ENCODE results near the gene ZNF784.

The ZNF784 gene

GRCh38 chr19:55655648-55656040 lies 31.3 kb upstream of the ZNF784 start:
- DNase-seq: no peak

GRCh38 chr19:55654868-55655647 lies 30.7 kb upstream of the ZNF784 start, which contains the start of gene U2AF2:
U2AF2 (plus strand) TSS chr19:55655035; CDS start chr19:55655105, 70 bp downstream.
- peak; percentile 90 for DNase-seq

GRCh38 chr19:55654323-55654867 lies 30.0 kb upstream of the ZNF784 start:
- DNase-seq: peak; percentile 99

- DNase-seq: peak; percentile 99
These were observed 29.4 kb upstream of the ZNF784 start for GRCh38 chr19:55653651-55654322.

- no peak for DNase-seq
These were observed 28.2 kb upstream of the ZNF784 start for GRCh38 chr19:55652311-55653128.

GRCh38 chr19:55651236-55651635 lies 26.9 kb upstream of the ZNF784 start:
- DNase-seq: no peak

- no peak for DNase-seq
These were observed 26.4 kb upstream of the ZNF784 start for GRCh38 chr19:55650602-55651230.

GRCh38 chr19:55650126-55650557 lies 25.8 kb upstream of the ZNF784 start:
- DNase-seq: no peak

GRCh38 chr19:55649268-55650125 lies 25.1 kb upstream of the ZNF784 start:
- DNase-seq: no peak

GRCh38 chr19:55648585-55649267 lies 24.4 kb upstream of the ZNF784 start:
- DNase-seq: no peak

- DNase-seq: peak; percentile 80
These were observed 23.6 kb upstream of the ZNF784 start, which contains the start of gene CCDC106 for GRCh38 chr19:55647732-55648584. CCDC106 (plus strand) TSS chr19:55648212; CDS start chr19:55649047, 835 bp downstream.

- DNase-seq: no peak
These were observed 22.7 kb upstream of the ZNF784 start for GRCh38 chr19:55646889-55647731.

GRCh38 chr19:55645512-55645881 lies 21.1 kb upstream of the ZNF784 start:
- no peak for DNase-seq

GRCh38 chr19:55644842-55645511 lies 20.6 kb upstream of the ZNF784 start:
- no peak for DNase-seq

- no peak for DNase-seq
These were observed 19.9 kb upstream of the ZNF784 start for GRCh38 chr19:55644191-55644833.

GRCh38 chr19:55643887-55644176 lies 19.5 kb upstream of the ZNF784 start:
- no peak for DNase-seq

GRCh38 chr19:55643003-55643886 lies 18.9 kb upstream of the ZNF784 start, which contains the start of gene ZNF581:
ZNF581 (plus strand) TSS chr19:55643649; CDS start chr19:55644572, 923 bp downstream.
- peak; percentile 71 for DNase-seq

All from fibroblast of skin of right quadriceps (primary cell).